ENCODE measurements around the gene NDUFB11.
A peak's percentile ranks its signal among the peaks of the same experiment; 100 is the strongest.
"Not testable (repeated sequence)": the region's sequence is repeated elsewhere in the genome, so short reads cannot be mapped to it uniquely, and the experiment has no call there.

The NDUFB11 gene

GRCh38 chrX:47145395-47146120 lies 1.1 kb upstream of the NDUFB11 start:
- DNase-seq = no peak

- no peak for DNase-seq
Measured at GRCh38 chrX:47143894-47144625, 442 bp downstream of the NDUFB11 start.

GRCh38 chrX:47138171-47138570 lies 6.3 kb downstream of the NDUFB11 start:
- DNase-seq = no peak

GRCh38 chrX:47135650-47136049 lies 8.9 kb downstream of the NDUFB11 start:
- DNase-seq = not testable (repeated sequence)

GRCh38 chrX:47133493-47133892 lies 11.0 kb downstream of the NDUFB11 start:
- DNase-seq = no peak

GRCh38 chrX:47129899-47130358 lies 14.6 kb downstream of the NDUFB11 start:
- DNase-seq = no peak

- peak; percentile 72 for DNase-seq
Measured at GRCh38 chrX:47129157-47129898, 15.2 kb downstream of the NDUFB11 start.

GRCh38 chrX:47124466-47124865 lies 20.0 kb downstream of the NDUFB11 start:
- not testable (repeated sequence) for DNase-seq

GRCh38 chrX:47116551-47117110 lies 27.9 kb downstream of the NDUFB11 start:
- DNase-seq = not testable (repeated sequence)

- DNase-seq = no peak
Measured at GRCh38 chrX:47112316-47112954, 32.1 kb downstream of the NDUFB11 start.

- not testable (repeated sequence) for DNase-seq
Measured at GRCh38 chrX:47110936-47111615, 33.4 kb downstream of the NDUFB11 start.

- no peak for DNase-seq
Measured at GRCh38 chrX:47101206-47101605, 43.3 kb downstream of the NDUFB11 start.

- DNase-seq = no peak
Measured at GRCh38 chrX:47098338-47099094, 46.0 kb downstream of the NDUFB11 start.

- DNase-seq = no peak
Measured at GRCh38 chrX:47097018-47097417, 47.5 kb downstream of the NDUFB11 start.

GRCh38 chrX:47093860-47094259 lies 50.6 kb downstream of the NDUFB11 start:
- DNase-seq = no peak

GRCh38 chrX:47093248-47093647 lies 51.3 kb downstream of the NDUFB11 start:
- no peak for DNase-seq
